PC-9 (cell line): ENCODE measurements around the gene COX4I2. TPM values are rescaled to one million over a fixed set of nuclear protein-coding genes. Genes with fewer than 3 reads are reported as not detected.

Experiments
- BruUV-seq: library from RNA; stranded (reverse); fragments of 400-500 nt; replicated peaks from 2 replicates; lab custom pipeline; 2021; lab: Mats Ljungman, UMichigan
- CTCF ChIA-PET: fragments of 300-600 bp; sonication (Branson Sonifier 250); formaldehyde crosslinking; loops from one replicate; lab custom pipeline; 2022; ENCODE audit warnings: antibody characterized with exemption; lab: Charles Lee
- POLR2A ChIA-PET: fragments of 300-600 bp; sonication (Branson Sonifier 250); formaldehyde crosslinking; loops from one replicate; lab custom pipeline; 2022; ENCODE audit warnings: antibody characterized with exemption; ENCODE audit not compliant: unreplicated experiment; lab: Charles Lee
- DNase-seq, 2 experiments: peaks; one replicate each; pipeline versions ENCODE4 v3.0.0 to v3.0.0-alpha.2; 2015 to 2022; ENCODE audit warnings: mixed read lengths in 1 of 2
- H2AFZ ChIP-seq: fragments of 200-600 bp; sonication (generic); 2 replicates; pipeline ENCODE4 v1.8.1; 2017; ENCODE audit warnings: antibody characterized with exemption
- H3F3A ChIP-seq: fragments of 200-600 bp; sonication (generic); 2 replicates; pipeline ENCODE4 v1.8.1; 2017; ENCODE audit warnings: antibody characterized with exemption, mild to moderate bottlenecking, low read depth; ENCODE audit not compliant: insufficient read depth
- H3K27ac ChIP-seq: fragments of 200-600 bp; sonication (generic); 2 replicates; pipeline ENCODE4 v1.6.1; 2016; ENCODE audit warnings: mixed run types
- H3K27me3 ChIP-seq: fragments of 200-600 bp; sonication (generic); 2 replicates; pipeline ENCODE4 v1.6.1; 2016; ENCODE audit warnings: low read depth, mixed run types; ENCODE audit not compliant: insufficient read depth
- H3K36me3 ChIP-seq: fragments of 200-600 bp; sonication (generic); 2 replicates; pipeline ENCODE4 v1.6.1; 2016; ENCODE audit warnings: low read depth, mixed run types
- H3K4me1 ChIP-seq: fragments of 200-600 bp; sonication (generic); replicated peaks from 2 replicates; pipeline ENCODE4 v1.6.1; 2016; ENCODE audit warnings: mixed run types; ENCODE audit not compliant: insufficient read depth
- H3K4me2 ChIP-seq: fragments of 200-600 bp; sonication (generic); 2 replicates; pipeline ENCODE4 v1.6.1; 2017; ENCODE audit warnings: mixed run types
- H3K4me3 ChIP-seq: fragments of 200-600 bp; sonication (generic); 2 replicates; pipeline ENCODE4 v1.6.1; 2016; ENCODE audit warnings: mixed run types
- H3K79me2 ChIP-seq: fragments of 200-600 bp; sonication (generic); 2 replicates; pipeline ENCODE4 v1.6.1; 2017; ENCODE audit warnings: low read depth, mixed run types
- H3K9me2 ChIP-seq: fragments of 200-600 bp; sonication (generic); 2 replicates; pipeline ENCODE4 v1.8.1; 2017; ENCODE audit warnings: mild to moderate bottlenecking; ENCODE audit not compliant: insufficient read depth
- H3K9me3 ChIP-seq: fragments of 200-600 bp; sonication (generic); 2 replicates; pipeline ENCODE4 v1.8.1; 2016; ENCODE audit warnings: low read depth; ENCODE audit not compliant: insufficient read depth
- H4K20me1 ChIP-seq: fragments of 200-600 bp; sonication (generic); 2 replicates; pipeline ENCODE4 v1.8.1; 2017; ENCODE audit not compliant: insufficient read depth
- EZH2 ChIP-seq: fragments of 200-600 bp; sonication (generic); IDR thresholded peaks from 2 replicates; pipeline ENCODE4 v1.8.0; 2017; ENCODE audit warnings: antibody characterized with exemption, low read depth
- intact Hi-C: fragments of 100-400 bp; cut with micrococcal nuclease; formaldehyde crosslinking; loops from one replicate; pipeline ENCODE4 v1.10.0; 2022; ENCODE audit not compliant: unreplicated experiment
- total RNA-seq: library from RNA; stranded (reverse); gene quantifications from 2 replicates; pipeline ENCODE4 v1.2.3, GENCODE V29; 2021
- TF ChIP-seq, protein P1 (sequence below): fragments of 200-600 bp; sonication (generic); conservative IDR thresholded peaks from 2 replicates; pipeline ENCODE4 v1.6.1; 2017; ENCODE audit warnings: mixed run types, antibody characterized with exemption, mild to moderate bottlenecking, moderate library complexity

The COX4I2 gene
- total RNA-seq, 1 experiment from 2014 or later: not detected

DNA sequence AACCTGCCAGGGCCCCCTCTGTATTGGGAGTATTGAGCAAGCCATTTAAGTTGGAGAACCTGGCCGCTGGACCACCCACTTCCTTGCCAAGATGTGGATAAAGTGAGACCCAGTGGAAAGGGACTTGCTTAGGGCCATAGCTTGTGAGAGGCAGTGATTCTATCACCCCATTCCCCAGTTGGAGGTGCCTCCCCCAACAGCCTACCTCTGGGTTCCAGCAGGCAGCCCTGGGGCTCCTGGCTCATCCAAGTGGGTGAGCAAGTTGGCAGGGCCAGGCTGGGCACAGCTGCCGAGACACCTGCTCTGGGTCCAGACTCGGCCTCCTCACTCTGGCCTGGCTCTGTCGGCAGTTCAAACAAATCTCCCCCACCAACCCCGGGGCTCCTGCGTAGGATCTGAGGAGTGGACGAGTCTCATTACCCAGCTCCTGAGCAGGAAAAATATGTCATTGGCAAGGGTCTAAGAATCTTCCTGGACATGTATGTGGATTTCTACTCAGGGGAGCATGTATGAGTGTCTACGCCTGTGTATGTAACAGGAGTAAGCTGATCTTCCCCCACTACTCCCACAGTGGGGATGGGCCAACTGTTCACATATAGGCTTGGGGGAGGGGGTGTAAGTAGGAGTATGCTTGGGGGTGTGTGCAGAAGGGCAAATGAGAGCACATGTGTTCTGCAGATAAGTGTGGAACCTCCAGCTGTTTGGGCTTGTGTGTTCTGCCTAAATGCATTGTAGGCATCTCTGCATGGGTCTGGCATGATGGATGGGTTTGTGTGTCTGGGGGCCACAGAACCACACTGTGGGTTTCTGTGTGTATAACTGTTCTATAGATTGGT, 30.7 kb upstream of the COX4I2 start:
- intact Hi-C loops: no loop called here

DNA sequence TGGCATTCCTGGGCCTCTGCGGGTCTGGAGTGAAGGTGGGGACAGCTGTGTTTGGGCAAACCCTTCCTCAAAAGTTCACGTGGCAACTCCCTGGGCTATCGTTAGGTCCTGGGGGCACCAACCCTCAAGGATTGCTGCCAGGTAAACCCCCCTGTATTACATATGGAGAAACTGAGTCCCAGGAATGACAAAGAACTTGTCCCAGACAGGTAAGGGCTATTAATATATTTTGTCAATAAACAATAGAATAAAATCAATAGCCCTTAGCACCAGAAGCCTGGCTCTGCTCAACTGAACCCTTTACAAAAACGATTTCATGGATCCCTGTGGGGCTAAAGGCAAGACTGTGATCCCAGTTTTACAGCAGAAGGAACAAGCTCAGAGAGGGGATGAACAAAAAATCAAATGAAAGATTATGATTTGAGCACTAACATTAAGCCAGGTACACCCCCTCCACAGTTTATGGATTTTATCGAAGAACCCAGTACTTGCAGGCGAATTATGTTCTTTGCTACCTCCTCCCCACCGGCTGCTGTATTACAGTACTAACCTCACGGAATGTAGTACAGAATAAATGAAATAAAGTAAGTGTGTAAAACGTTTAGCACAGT, 30.0 kb upstream of the COX4I2 start:
- peak overlapping the region; percentile 97; the same call in 1 of the 2 replicates for H3K4me3 ChIP-seq
- peak overlapping the region; percentile 96 for H3K27ac ChIP-seq
- H2AFZ ChIP-seq: no peak overlapping the region
- POLR2A ChIA-PET: interaction anchor here (0.5 to 1.6 kb wide), 7 partner anchors 14 to 48 kb away, joined by 3 to 21 read pairs (median 7); no protein-coding TSS in a partner anchor
- peaks cover 5% of the 10 kb centered on the region; the same call in 1 of the 2 replicates for H4K20me1 ChIP-seq
- H3K4me1 ChIP-seq: peaks cover 64% of the 10 kb centered on the region
- H3K79me2 ChIP-seq: peaks cover 37% of the 10 kb centered on the region
- H3K4me2 ChIP-seq: peak overlapping the region; percentile 90
- H3K9me2 ChIP-seq: no peaks in the 10 kb centered on the region
- intact Hi-C loops: loop anchor here (1.0 kb wide), 1 partner anchor 14 kb away; no protein-coding TSS in a partner anchor
- no peak for DNase-seq
- H3K36me3 ChIP-seq: peaks cover 8% of the 10 kb centered on the region; the same call in 1 of the 2 replicates
- no TSS peak for BruUV-seq
- H3K9me3 ChIP-seq: no peaks in the 10 kb centered on the region
- peaks cover 82% of the 10 kb centered on the region for H3F3A ChIP-seq
- TF ChIP-seq EZH2: no peak
- TF ChIP-seq, protein P1, sequence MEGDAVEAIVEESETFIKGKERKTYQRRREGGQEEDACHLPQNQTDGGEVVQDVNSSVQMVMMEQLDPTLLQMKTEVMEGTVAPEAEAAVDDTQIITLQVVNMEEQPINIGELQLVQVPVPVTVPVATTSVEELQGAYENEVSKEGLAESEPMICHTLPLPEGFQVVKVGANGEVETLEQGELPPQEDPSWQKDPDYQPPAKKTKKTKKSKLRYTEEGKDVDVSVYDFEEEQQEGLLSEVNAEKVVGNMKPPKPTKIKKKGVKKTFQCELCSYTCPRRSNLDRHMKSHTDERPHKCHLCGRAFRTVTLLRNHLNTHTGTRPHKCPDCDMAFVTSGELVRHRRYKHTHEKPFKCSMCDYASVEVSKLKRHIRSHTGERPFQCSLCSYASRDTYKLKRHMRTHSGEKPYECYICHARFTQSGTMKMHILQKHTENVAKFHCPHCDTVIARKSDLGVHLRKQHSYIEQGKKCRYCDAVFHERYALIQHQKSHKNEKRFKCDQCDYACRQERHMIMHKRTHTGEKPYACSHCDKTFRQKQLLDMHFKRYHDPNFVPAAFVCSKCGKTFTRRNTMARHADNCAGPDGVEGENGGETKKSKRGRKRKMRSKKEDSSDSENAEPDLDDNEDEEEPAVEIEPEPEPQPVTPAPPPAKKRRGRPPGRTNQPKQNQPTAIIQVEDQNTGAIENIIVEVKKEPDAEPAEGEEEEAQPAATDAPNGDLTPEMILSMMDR: no peak
- CTCF ChIA-PET: interaction anchor here (7.2 kb wide), 1 partner anchor 42 kb away, joined by 407 read pairs; no protein-coding TSS in a partner anchor
- no peaks in the 10 kb centered on the region for H3K27me3 ChIP-seq

More for the DNA sequence above, 30.7 kb upstream of the COX4I2 start:
- Histone ChIP-seq H3K9me2 (no peaks in the 10 kb centered on the region), H3K36me3 (peaks cover 8% of the 10 kb centered on the region; the same call in 1 of the 2 replicates), H3K9me3 (no peaks in the 10 kb centered on the region), H3K4me1 (peaks cover 64% of the 10 kb centered on the region), H2AFZ (no peak overlapping the region), H3K27ac (peak overlapping the region; percentile 96), H3K4me3 (peak overlapping the region; percentile 97), H3K27me3 (no peaks in the 10 kb centered on the region), H4K20me1 (peaks cover 5% of the 10 kb centered on the region; the same call in 1 of the 2 replicates), H3F3A (peaks cover 84% of the 10 kb centered on the region), H3K4me2 (peak overlapping the region; percentile 90), H3K79me2 (peaks cover 37% of the 10 kb centered on the region)
- no TSS peak for BruUV-seq
- POLR2A ChIA-PET: interaction anchor here (0.6 to 1.6 kb wide), 5 partner anchors 13 to 40 kb away, joined by 3 to 10 read pairs (median 7); no protein-coding TSS in a partner anchor
- no peak for TF ChIP-seq EZH2
- TF ChIP-seq, protein P1: no peak
- peak; percentile 41 to 51 for DNase-seq
- CTCF ChIA-PET: interaction anchor here (7.2 kb wide), 1 partner anchor 42 kb away, joined by 407 read pairs; no protein-coding TSS in a partner anchor
